Uterus (tissue), 2 donors: Measurements from ENCODE around the gene CALY.

Experiments
- POLR2A ChIP-seq, 2 donors: fragments of 450-650 bp; IDR thresholded peaks; one replicate each; pipeline ENCODE4 v1.6.1; 2016; ENCODE audit warnings: antibody characterized with exemption in 2 of 2, mild to moderate bottlenecking in 1 of 2, moderate library complexity in 1 of 2
- TF ChIP-seq, protein P1 (sequence below), 4 experiments: fragments of 200-600 bp in 2 of 4; fragments of 450-650 bp in 2 of 4; sonication (generic) in 2 of 4; IDR thresholded peaks; one replicate each; pipeline ENCODE4 v1.5.1; 2016 to 2019; ENCODE audit warnings: antibody characterized with exemption in 4 of 4, mild to moderate bottlenecking in 2 of 4, moderate library complexity in 1 of 4

DNA sequence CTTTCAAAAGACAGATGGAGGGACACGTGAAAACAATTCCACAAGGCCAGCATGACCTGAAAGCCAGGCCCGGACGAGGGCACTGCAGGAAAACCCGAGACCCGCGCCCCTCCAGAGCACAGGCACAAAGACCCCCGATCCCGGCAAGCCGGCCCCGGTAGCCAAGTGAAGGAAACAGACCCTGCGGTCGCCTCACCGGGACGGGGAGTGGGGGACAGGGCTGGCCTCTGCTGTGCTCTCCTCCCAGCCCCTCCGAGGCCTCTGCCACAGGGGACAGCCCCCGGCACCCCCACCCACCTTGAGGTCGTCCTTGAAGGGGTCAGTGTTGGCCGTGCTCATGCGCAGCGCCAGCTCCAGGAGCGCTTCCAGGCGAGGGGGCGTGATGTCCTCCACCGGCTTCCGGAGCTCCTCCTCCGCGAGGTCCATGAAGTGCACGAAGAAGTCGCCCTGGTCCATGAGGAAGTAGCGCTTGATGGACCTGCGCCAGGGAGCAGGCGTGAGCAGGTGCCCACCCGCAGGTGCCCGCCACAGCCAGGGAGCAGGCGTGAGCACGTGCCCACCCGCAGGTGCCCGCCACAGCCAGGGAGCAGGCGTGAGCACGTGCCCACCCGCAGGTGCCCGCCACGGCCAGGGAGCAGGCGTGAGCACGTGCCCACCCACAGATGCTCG lies 48.7 kb downstream of the CALY start:
- TF ChIP-seq, protein P1, sequence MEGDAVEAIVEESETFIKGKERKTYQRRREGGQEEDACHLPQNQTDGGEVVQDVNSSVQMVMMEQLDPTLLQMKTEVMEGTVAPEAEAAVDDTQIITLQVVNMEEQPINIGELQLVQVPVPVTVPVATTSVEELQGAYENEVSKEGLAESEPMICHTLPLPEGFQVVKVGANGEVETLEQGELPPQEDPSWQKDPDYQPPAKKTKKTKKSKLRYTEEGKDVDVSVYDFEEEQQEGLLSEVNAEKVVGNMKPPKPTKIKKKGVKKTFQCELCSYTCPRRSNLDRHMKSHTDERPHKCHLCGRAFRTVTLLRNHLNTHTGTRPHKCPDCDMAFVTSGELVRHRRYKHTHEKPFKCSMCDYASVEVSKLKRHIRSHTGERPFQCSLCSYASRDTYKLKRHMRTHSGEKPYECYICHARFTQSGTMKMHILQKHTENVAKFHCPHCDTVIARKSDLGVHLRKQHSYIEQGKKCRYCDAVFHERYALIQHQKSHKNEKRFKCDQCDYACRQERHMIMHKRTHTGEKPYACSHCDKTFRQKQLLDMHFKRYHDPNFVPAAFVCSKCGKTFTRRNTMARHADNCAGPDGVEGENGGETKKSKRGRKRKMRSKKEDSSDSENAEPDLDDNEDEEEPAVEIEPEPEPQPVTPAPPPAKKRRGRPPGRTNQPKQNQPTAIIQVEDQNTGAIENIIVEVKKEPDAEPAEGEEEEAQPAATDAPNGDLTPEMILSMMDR (IDR thresholded peaks at IDR 0.05) = no peak
- no peak for TF ChIP-seq POLR2A (IDR thresholded peaks at IDR 0.05)
